ENCODE results near the gene MCC.
A peak's percentile ranks its signal among the peaks of the same experiment; 100 is the strongest.

The MCC gene

GRCh38 chr5:113212244-113212920 lies 275.9 kb downstream of the MCC start:
- DNase-seq (ENCODE audit: insufficient read length, low spot score) (no peak), FAIRE-seq (peak; percentile 29)

GRCh38 chr5:113209498-113209897 lies 278.8 kb downstream of the MCC start:
- DNase-seq (ENCODE audit: insufficient read length, low spot score): no peak
- FAIRE-seq: no peak
- no peak for TF ChIP-seq CTCF (IDR thresholded peaks at IDR 0.05; ENCODE audit: insufficient read depth, missing control alignments)

More at GRCh38 chr5:113212244-113212920, 275.9 kb downstream of the MCC start:
- TF ChIP-seq CTCF (IDR thresholded peaks at IDR 0.05; ENCODE audit: insufficient read depth, missing control alignments): no peak

GRCh38 chr5:113205807-113206206 lies 282.4 kb downstream of the MCC start:
- no peak for FAIRE-seq

GRCh38 chr5:113205323-113205722 lies 282.9 kb downstream of the MCC start:
- FAIRE-seq (no peak), DNase-seq (ENCODE audit: insufficient read length, low spot score) (no peak)
- no peak for TF ChIP-seq CTCF (IDR thresholded peaks at IDR 0.05; ENCODE audit: insufficient read depth, missing control alignments)

More at GRCh38 chr5:113205807-113206206, 282.4 kb downstream of the MCC start:
- TF ChIP-seq CTCF (IDR thresholded peaks at IDR 0.05; ENCODE audit: insufficient read depth, missing control alignments): peak; percentile 62
- no peak for DNase-seq (ENCODE audit: insufficient read length, low spot score)

GRCh38 chr5:113204525-113205161 lies 283.6 kb downstream of the MCC start:
- no peak for FAIRE-seq
- DNase-seq (ENCODE audit: insufficient read length, low spot score): no peak
- no peak for TF ChIP-seq CTCF (IDR thresholded peaks at IDR 0.05; ENCODE audit: insufficient read depth, missing control alignments)

- peak; percentile 89 for FAIRE-seq
- TF ChIP-seq CTCF (IDR thresholded peaks at IDR 0.05; ENCODE audit: insufficient read depth, missing control alignments): no peak
- DNase-seq (ENCODE audit: insufficient read length, low spot score): no peak
These were observed 284.3 kb downstream of the MCC start for GRCh38 chr5:113203916-113204315.
